Tibial nerve (tissue), 3 donors: ENCODE results near the gene DPP8.

Experiments
- CTCF ChIP-seq, 5 experiments: fragments of 200-600 bp in 3 of 5; fragments of 450-650 bp in 2 of 5; sonication (generic) in 3 of 5; IDR thresholded peaks; one replicate each; pipeline ENCODE4 v1.5.1; 2016 to 2019; ENCODE audit warnings: antibody characterized with exemption in 5 of 5, mild to moderate bottlenecking in 3 of 5, moderate library complexity in 2 of 5
- POLR2A ChIP-seq, 2 donors: fragments of 450-650 bp; IDR thresholded peaks; one replicate each; pipeline ENCODE4 v1.6.1; 2017; ENCODE audit warnings: antibody characterized with exemption in 2 of 2, mild to moderate bottlenecking in 2 of 2, moderate library complexity in 2 of 2

GRCh38 chr15:65393091-65393490 is 124.4 kb downstream of the DPP8 start:
- no peak for TF ChIP-seq CTCF (IDR thresholded peaks at IDR 0.05)
- TF ChIP-seq POLR2A (IDR thresholded peaks at IDR 0.05) = no peak
